Measurements from ENCODE around the gene STXBP5L. TPM values are rescaled to one million over a fixed set of nuclear protein-coding genes. Genes with fewer than 3 reads are reported as not detected.
"Not testable (repeated sequence)": the region's sequence is repeated elsewhere in the genome, so short reads cannot be mapped to it uniquely, and the experiment has no call there.

The STXBP5L gene
- total RNA-seq (under 1 TPM in 3 of 4 donors, not detected in 1; 0.09 to 0.25 (median 0.14) TPM), polyA plus RNA-seq (not detected)
- long read RNA-seq, donor 1, result 0 reads
- long read RNA-seq, donor 2, result 0 reads
- long read RNA-seq, donor 3, result 0 reads
- long read RNA-seq, donor 4, result 0 reads

- Histone ChIP-seq H3K4me1 (ENCODE audit: control insufficient read depth, insufficient read depth, low read length) (no peaks in the 10 kb centered on the region), H3K9me3 (ENCODE audit: control insufficient read depth, low read length) (no peaks in the 10 kb centered on the region), H3K4me3 (ENCODE audit: low read length) (peak within 1 kb of the TSS; percentile 31), H3K27me3 (ENCODE audit: control insufficient read depth, insufficient read depth) (peaks cover 6% of the 10 kb centered on the region), H3K27ac (ENCODE audit: low read length) (no peak within 1 kb of the TSS)
- peak; percentile 95 to 99 for ATAC-seq
- intact Hi-C loops (cut with DNase I), result no loop called here
- WGBS, result 1% methylated on average over 83 of the region's 83 CpGs
- peak; percentile 74 to 89 (median 86) for DNase-seq
Measured at GRCh38 chr3:120908030-120908794, at the start of gene STXBP5L. Gene STXBP5L (plus strand): TSS chr3:120908205. CDS start chr3:120909579, 1,374 bp downstream.

- no peaks in the 10 kb centered on the region for H3K4me1 ChIP-seq (ENCODE audit: control insufficient read depth, insufficient read depth, low read length)
- H3K4me3 ChIP-seq (ENCODE audit: low read length), result no peak overlapping the region
- H3K9me3 ChIP-seq (ENCODE audit: control insufficient read depth, low read length), result no peaks in the 10 kb centered on the region
- no peak overlapping the region for H3K27ac ChIP-seq (ENCODE audit: low read length)
- DNase-seq (no peak), ATAC-seq (no peak)
- WGBS, result 70% methylated on average over 3 of the region's 3 CpGs
- no peaks in the 10 kb centered on the region for H3K27me3 ChIP-seq (ENCODE audit: control insufficient read depth, insufficient read depth)
- intact Hi-C loops (cut with DNase I), result no loop called here
Measured at GRCh38 chr3:120858521-120858920, 49.5 kb upstream of the STXBP5L start.

DNA sequence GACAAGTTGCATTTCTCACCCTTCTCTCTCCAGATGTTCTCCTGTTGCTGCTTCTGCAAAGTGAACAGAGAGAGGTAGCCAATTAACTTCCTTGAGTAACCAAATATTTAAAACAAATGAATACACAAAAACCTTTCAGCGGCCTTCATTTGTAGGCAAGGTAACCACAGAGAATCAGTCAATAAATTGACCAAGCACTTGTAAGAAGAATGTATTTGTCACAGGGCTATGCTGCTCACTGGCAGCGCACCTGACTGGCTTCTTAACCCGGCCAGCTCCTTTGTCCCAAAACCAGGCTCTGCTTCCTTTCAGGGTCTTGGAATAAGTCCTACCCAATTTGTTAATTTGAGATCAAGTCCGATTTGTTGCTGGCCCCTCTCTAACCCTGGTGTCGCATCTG lies 43.5 kb upstream of the STXBP5L start:
- no peak for ATAC-seq
- Histone ChIP-seq H3K4me1 (ENCODE audit: control insufficient read depth, insufficient read depth, low read length) (no peaks in the 10 kb centered on the region), H3K27ac (ENCODE audit: low read length) (no peak overlapping the region), H3K9me3 (ENCODE audit: control insufficient read depth, low read length) (no peaks in the 10 kb centered on the region), H3K4me3 (ENCODE audit: low read length) (no peak overlapping the region), H3K27me3 (ENCODE audit: control insufficient read depth, insufficient read depth) (no peaks in the 10 kb centered on the region)
- no peak for DNase-seq
- intact Hi-C loops (cut with DNase I), result no loop called here
- 61% methylated on average over 5 of the region's 5 CpGs for WGBS

- H3K27ac ChIP-seq (ENCODE audit: low read length), result no peak overlapping the region
- H3K27me3 ChIP-seq (ENCODE audit: control insufficient read depth, insufficient read depth), result no peaks in the 10 kb centered on the region
- no peak overlapping the region for H3K4me3 ChIP-seq (ENCODE audit: low read length)
- 39% methylated on average over 1 of the region's 1 CpG for WGBS
- no peaks in the 10 kb centered on the region for H3K4me1 ChIP-seq (ENCODE audit: control insufficient read depth, insufficient read depth, low read length)
- ATAC-seq (peak in 1 of 2 donors; percentile 29), DNase-seq (no peak)
- no peaks in the 10 kb centered on the region for H3K9me3 ChIP-seq (ENCODE audit: control insufficient read depth, low read length)
- intact Hi-C loops (cut with DNase I), result no loop called here
Measured at GRCh38 chr3:120875507-120875906, 32.5 kb upstream of the STXBP5L start.

GRCh38 chr3:120875989-120876388 lies 32.0 kb upstream of the STXBP5L start:
- 30% methylated on average over 4 of the region's 4 CpGs for WGBS
- H3K9me3 ChIP-seq (ENCODE audit: control insufficient read depth, low read length), result no peaks in the 10 kb centered on the region
- H3K4me1 ChIP-seq (ENCODE audit: control insufficient read depth, insufficient read depth, low read length), result no peaks in the 10 kb centered on the region
- ATAC-seq (peak; percentile 72 to 81), DNase-seq (no peak)
- no peak overlapping the region for H3K4me3 ChIP-seq (ENCODE audit: low read length)
- intact Hi-C loops (cut with DNase I), result no loop called here
- H3K27me3 ChIP-seq (ENCODE audit: control insufficient read depth, insufficient read depth), result no peaks in the 10 kb centered on the region
- H3K27ac ChIP-seq (ENCODE audit: low read length), result no peak overlapping the region

DNA sequence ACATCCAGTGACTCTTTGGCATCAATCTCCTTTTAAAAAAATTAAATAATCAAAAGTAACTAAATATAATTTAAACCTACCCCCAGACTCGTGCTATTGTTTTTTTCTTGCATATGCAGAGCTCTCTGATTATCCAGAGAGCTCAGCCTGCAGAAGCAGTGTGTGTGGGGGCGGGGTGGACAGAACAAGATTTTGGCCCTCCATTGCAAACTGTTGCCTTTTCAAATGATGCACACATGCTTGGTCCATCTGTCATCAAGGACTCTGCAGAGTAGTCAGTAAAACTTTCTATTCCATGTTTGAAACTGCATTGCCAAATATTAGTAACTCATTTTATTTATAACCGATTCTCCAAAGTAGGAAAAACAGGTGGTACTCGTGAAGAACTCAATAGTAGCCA lies 28.6 kb upstream of the STXBP5L start:
- no peaks in the 10 kb centered on the region for H3K4me1 ChIP-seq (ENCODE audit: control insufficient read depth, insufficient read depth, low read length)
- intact Hi-C loops (cut with DNase I), result no loop called here
- H3K9me3 ChIP-seq (ENCODE audit: control insufficient read depth, low read length), result no peaks in the 10 kb centered on the region
- WGBS, result 54% methylated on average over 4 of the region's 4 CpGs
- no peak overlapping the region for H3K27ac ChIP-seq (ENCODE audit: low read length)
- DNase-seq, result no peak
- ATAC-seq, result no peak
- no peak overlapping the region for H3K4me3 ChIP-seq (ENCODE audit: low read length)
- no peaks in the 10 kb centered on the region for H3K27me3 ChIP-seq (ENCODE audit: control insufficient read depth, insufficient read depth)

DNA sequence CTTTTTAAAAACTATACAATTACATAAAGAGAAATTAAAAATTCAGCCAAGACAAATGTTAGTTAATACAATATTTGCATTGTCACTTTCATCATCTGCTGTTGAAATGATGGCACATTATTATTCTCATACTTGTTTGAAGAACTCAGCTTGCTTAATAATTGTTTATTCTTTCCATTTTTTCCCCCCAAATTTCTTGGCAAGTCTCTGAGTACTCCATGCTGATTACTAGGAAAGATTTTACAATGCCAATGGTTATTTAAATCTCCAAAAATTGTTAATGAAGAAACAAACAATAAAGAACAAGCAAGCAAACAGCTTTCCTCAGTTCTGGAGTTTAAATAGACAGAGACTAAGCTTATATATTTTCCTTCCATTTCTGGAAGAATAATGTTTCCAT lies 15.1 kb upstream of the STXBP5L start:
- no peak for ATAC-seq
- intact Hi-C loops (cut with DNase I), result no loop called here

GRCh38 chr3:120894316-120895057 lies 13.5 kb upstream of the STXBP5L start:
- no peaks in the 10 kb centered on the region for H3K27me3 ChIP-seq (ENCODE audit: control insufficient read depth, insufficient read depth)
- H3K9me3 ChIP-seq (ENCODE audit: control insufficient read depth, low read length), result no peaks in the 10 kb centered on the region
- intact Hi-C loops (cut with DNase I), result no loop called here
- ATAC-seq, result no peak
- 25% methylated on average over 5 of the region's 5 CpGs for WGBS
- DNase-seq, result no peak
- H3K27ac ChIP-seq (ENCODE audit: low read length), result no peak overlapping the region
- H3K4me3 ChIP-seq (ENCODE audit: low read length), result no peak overlapping the region
- H3K4me1 ChIP-seq (ENCODE audit: control insufficient read depth, insufficient read depth, low read length), result no peaks in the 10 kb centered on the region

More for the DNA sequence above, 15.1 kb upstream of the STXBP5L start:
- Histone ChIP-seq H3K27ac (ENCODE audit: low read length) (no peak overlapping the region), H3K4me3 (ENCODE audit: low read length) (no peak overlapping the region), H3K4me1 (ENCODE audit: control insufficient read depth, insufficient read depth, low read length) (no peaks in the 10 kb centered on the region), H3K27me3 (ENCODE audit: control insufficient read depth, insufficient read depth) (no peaks in the 10 kb centered on the region), H3K9me3 (ENCODE audit: control insufficient read depth, low read length) (no peaks in the 10 kb centered on the region)
- DNase-seq, result no peak

DNA sequence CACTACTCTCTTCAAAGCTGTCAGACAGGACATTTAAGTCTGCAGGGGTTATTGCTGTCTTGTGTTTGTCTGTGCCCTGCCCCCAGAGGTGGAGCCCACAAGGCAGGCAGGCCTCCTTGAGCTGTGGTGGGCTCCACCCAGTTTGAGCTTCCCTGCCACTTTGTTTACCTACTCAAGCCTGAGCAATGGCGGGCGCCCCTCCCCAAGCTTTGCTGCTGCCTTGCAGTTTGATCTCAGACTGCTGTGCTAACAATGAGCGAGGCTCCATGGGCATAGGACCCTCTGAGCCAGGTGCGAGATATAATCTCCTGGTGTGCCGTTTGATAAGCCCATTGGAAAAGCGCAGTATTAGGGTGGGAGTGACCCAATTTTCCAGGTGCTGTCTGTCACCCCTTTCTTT lies 6.3 kb upstream of the STXBP5L start:
- H3K4me1 ChIP-seq (ENCODE audit: control insufficient read depth, insufficient read depth, low read length); H3K27ac ChIP-seq (ENCODE audit: low read length); H3K27me3 ChIP-seq (ENCODE audit: control insufficient read depth, insufficient read depth); H3K4me3 ChIP-seq (ENCODE audit: low read length); ATAC-seq; intact Hi-C loops (cut with DNase I); H3K9me3 ChIP-seq (ENCODE audit: control insufficient read depth, low read length): not testable (repeated sequence)
- DNase-seq, result peak in 1 of 3 donors; percentile 7
- WGBS, result 89% methylated on average over 6 of the region's 6 CpGs

- ATAC-seq (no peak), DNase-seq (no peak)
- Histone ChIP-seq H3K27me3 (ENCODE audit: control insufficient read depth, insufficient read depth) (no peaks in the 10 kb centered on the region), H3K4me1 (ENCODE audit: control insufficient read depth, insufficient read depth, low read length) (no peaks in the 10 kb centered on the region), H3K9me3 (ENCODE audit: control insufficient read depth, low read length) (no peaks in the 10 kb centered on the region), H3K4me3 (ENCODE audit: low read length) (no peak overlapping the region), H3K27ac (ENCODE audit: low read length) (no peak overlapping the region)
- 78% methylated on average over 4 of the region's 4 CpGs for WGBS
- intact Hi-C loops (cut with DNase I), result no loop called here
Measured at GRCh38 chr3:120903221-120903620, 4.8 kb upstream of the STXBP5L start.

DNA sequence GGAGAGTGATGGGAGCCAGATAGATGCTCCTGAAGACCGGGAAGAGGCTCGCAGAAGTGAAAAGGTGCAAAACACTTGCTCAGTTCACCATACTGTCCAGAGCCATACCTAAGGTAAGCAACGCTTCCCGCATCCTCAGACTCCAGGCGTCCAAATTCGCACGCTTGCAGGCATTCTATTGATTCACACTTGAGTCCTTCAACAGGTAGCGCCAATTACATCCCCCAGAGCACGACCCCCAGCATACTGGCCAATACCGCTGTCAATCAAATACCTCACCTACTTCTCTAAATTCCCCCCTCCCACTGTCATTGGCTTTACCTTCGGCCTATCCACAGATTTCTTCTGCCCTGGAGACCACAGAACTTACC lies 361 bp upstream of the STXBP5L start:
- DNase-seq (no peak), ATAC-seq (peak in 1 of 2 donors; percentile 7)
- Histone ChIP-seq H3K4me3 (ENCODE audit: low read length) (peak overlapping the region; percentile 31), H3K27me3 (ENCODE audit: control insufficient read depth, insufficient read depth) (peaks cover 6% of the 10 kb centered on the region), H3K27ac (ENCODE audit: low read length) (no peak overlapping the region), H3K9me3 (ENCODE audit: control insufficient read depth, low read length) (no peaks in the 10 kb centered on the region), H3K4me1 (ENCODE audit: control insufficient read depth, insufficient read depth, low read length) (no peaks in the 10 kb centered on the region)
- 8% methylated on average over 11 of the region's 11 CpGs for WGBS
- intact Hi-C loops (cut with DNase I), result no loop called here
